Hippocampal formation (tissue), 2 donors: ENCODE data around the gene CARD8.
"Not testable (repeated sequence)": the region's sequence is repeated elsewhere in the genome, so short reads cannot be mapped to it uniquely, and the experiment has no call there.

Experiments
- DNase-seq, 2 donors: peaks; one replicate each; lab custom pipeline; 2025; lab: John Stamatoyannopoulos, UW

Gene CARD8

DNA sequence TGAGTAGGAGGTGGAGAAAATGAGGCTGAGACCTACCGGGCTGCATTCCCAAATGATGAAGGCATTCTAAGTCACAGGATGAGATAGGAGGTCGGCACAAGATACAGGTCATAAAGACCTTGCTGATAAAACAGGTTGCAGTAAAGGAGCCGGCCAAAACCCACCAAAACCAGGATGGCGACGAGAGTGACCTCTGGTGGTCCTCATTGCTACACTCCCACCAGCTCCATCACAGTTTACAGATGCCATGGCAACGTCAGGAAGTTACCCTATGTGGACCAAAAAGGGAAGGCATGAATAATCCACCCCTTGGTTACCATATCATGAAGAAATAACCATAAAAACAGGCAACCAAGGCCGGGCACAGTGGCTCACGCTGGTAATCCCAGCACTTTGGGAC lies 9.6 kb upstream of the CARD8 start:
- DNase-seq = not testable (repeated sequence)

- not testable (repeated sequence) for DNase-seq
Measured at GRCh38 chr19:48260359-48260714, 4.6 kb upstream of the CARD8 start.

DNA sequence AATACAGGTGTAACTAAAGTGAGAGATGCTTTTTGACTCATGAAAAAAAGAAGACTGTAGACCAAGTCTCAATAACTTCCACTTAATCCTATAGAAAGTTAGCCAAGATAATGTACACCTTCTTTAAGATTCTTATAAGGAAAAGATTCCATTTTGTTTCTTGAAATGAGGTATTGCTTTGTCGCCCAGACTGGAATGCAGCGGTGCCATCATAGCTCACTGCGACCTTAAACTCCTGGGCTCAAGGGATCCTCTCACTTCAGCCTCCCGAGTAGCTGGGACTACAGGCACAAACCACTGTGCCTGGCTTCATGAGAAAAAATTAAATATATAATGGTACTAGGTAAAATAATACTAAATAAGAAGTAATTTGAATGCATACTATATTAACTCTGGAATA lies 3.3 kb upstream of the CARD8 start:
- DNase-seq = not testable (repeated sequence)

DNA sequence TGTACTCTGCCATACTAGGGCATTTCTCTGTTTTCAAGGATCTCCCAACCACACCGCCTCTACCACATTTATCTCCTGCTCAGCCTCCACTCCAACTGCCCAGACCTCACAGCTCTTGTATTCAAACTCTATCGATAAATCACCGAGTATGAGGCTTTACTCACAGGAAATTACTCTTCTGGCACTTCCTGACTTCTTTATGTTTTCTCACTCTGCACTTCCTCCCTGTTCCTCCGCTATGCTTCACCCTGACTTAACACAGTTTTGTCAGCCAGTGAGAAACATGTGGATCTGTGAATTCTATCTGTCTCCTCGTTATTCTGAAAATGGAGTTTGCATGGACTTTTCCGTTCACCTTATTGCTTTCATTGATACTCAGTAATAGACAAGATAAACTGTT lies 2.6 kb upstream of the CARD8 start:
- DNase-seq = no peak

GRCh38 chr19:48254529-48254970 lies 1.2 kb downstream of the CARD8 start:
- DNase-seq = no peak

GRCh38 chr19:48253999-48254398 lies 1.7 kb downstream of the CARD8 start:
- no peak for DNase-seq

DNA sequence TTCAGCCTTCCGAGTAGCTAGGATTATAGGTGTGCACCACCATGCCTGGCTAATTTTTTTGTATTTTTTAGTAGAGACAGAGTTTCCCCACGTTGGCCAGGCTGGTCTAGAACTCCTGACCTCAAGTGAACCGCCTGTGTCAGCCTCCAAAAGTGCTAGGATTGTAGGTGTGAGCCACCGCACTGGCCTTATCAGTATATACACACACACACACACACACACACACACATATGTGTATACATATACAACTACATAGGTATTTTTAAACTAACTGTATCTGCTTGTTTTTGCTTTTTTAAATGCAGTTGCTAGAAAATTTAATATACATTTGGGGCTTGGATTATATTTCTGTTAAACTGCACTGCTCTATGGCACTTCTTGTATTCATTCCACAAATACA lies 3.1 kb downstream of the CARD8 start:
- no peak for DNase-seq

DNA sequence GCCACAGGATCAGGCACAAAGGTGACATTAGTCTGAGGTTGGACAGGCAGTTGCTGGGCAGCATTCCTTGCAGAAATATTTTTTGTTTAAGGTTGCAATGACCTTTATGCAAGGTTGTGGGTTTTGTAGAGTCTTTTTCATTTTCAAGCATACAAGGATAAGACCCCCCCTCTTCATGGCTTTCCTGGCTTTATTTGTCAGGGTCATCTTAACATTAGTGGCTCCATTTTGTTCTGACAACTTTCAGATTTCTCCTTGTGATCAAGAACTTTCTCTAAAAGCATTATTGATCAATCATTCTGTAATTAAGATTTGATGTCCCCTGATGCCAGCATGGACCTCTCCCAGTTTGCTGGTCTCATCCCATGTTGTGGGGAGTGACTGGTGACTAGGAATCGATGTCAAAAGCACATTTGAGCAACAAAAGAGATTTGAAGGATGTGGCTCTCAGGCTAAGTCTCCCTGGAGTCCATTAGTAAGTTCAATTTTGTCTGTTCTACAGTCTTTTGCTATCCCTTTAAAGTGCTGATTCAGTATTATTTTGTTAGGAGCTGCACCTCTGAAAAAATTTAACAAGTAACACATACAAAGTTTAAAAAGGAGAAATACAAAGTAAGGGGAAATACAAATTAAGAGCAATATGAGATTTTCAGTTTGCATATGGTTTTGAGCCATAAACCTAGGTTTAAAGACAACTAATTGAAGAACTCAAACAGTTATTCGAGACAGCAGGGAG lies 5.3 kb downstream of the CARD8 start:
- no peak for DNase-seq

DNA sequence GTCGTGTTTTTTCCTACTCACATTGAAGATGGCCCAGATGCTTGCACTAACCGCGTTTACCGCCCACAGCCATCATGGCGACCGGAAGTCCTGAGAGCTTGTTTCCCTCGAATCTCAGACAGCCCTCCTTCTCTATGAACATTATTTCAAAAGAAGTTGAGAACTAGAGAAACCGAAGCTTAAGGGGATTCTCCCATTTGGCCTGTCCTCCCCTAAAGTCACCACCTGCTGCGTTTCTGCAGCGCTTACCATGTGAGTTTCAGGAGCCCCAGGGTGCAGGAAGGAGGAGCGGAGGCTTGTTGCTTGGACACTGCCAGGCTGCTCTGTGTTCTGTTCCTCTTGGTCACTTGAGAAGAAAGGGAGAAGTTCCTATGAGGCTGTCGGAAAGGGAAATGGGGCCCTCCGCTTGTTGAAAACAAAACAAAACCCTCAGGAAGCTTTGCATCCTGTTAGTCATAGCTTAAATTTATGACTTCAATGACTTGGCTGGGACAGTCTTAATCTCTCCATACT lies 6.2 kb downstream of the CARD8 start:
- DNase-seq = peak in 1 of 2 donors; percentile 4

- DNase-seq = no peak
Measured at GRCh38 chr19:48248081-48248833, 7.5 kb downstream of the CARD8 start.

GRCh38 chr19:48247212-48247611 lies 8.5 kb downstream of the CARD8 start:
- no peak for DNase-seq

DNA sequence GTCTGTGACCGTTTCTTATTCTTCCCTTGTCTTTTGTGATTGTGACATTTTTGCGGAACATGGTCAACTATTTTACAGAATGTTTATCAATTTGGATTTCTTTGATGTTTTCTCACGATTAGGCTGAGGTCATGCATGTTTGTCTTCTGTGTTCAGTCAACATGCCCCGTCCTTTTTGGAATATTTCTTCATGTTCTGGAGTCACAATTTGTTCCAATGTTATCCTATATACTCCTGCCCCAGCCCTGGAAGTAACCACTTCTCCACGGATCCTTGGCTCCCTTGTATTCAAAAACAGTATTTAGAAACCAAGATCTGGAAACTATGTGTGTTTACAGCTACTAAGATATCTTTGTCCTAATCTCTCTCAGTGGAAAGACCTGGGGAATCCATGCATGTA lies 9.6 kb downstream of the CARD8 start:
- no peak for DNase-seq

GRCh38 chr19:48244281-48244680 lies 11.4 kb downstream of the CARD8 start:
- DNase-seq = no peak

DNA sequence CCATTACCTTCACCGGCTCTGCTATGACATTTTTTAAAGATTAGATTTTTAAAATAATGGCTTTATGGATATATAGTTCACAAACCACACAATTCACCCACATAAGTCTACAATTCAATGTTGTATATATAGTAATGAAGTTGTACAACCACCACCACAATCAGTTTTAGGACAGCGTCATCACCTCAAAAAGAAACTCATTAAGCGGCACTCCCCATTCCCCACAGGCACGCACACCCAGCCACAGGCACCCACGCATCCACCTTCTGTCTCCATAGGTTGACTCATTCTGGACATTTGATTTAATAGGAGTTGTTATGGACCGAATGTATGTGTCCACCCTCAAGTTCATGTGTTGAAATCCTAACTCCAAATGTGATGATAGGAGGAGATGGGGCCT lies 13.9 kb downstream of the CARD8 start:
- not testable (repeated sequence) for DNase-seq

DNA sequence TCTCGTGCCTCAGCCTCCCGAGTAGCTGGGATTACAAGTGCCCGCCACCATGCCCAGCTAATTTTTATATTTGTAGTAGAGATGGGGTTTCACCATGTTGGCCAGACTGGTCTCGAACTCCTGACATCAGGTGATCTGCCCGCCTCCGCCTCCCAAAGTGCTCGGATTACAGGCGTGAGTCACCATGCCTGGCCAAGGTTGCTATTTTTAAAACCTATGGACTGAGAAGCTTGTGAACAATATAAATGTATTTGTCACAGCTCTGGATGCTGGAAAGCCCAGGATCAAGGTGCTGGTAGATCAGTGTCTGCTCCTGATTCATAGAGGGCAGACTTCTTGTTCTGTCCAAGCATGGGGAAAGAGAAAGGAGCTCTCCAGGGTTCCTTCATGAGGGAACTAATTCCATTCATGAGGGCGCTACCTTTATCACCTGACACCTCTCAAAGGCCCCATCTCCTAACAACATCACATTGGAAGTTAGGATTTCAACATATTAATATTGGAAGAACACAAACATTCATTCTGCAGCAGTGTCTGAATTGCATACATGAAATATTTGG lies 16.1 kb downstream of the CARD8 start:
- DNase-seq = no peak

GRCh38 chr19:48239120-48239519 lies 16.6 kb downstream of the CARD8 start:
- DNase-seq = no peak

DNA sequence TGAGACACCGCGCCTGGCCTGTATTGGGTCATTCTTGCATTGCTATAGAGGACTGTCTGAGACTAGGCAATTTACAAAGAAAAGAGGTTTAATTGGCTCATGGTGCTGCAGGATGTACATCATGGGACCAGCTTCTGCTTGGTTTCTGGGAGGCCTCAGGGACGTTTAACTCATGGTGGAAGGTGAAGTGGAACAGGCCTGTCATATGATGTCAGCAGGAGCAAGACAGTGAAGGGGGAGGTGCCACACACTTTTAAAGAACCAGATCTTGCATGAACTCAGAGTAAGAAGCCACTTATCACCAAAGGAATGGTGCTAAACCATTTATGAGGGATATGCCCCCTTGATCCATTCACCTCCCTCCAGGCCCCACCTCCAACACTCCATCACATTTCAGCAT lies 18.7 kb downstream of the CARD8 start:
- DNase-seq = no peak

- no peak for DNase-seq
Measured at GRCh38 chr19:48230555-48231129, 25.1 kb downstream of the CARD8 start.

- no peak for DNase-seq
Measured at GRCh38 chr19:48221628-48222027, 34.1 kb downstream of the CARD8 start.

DNA sequence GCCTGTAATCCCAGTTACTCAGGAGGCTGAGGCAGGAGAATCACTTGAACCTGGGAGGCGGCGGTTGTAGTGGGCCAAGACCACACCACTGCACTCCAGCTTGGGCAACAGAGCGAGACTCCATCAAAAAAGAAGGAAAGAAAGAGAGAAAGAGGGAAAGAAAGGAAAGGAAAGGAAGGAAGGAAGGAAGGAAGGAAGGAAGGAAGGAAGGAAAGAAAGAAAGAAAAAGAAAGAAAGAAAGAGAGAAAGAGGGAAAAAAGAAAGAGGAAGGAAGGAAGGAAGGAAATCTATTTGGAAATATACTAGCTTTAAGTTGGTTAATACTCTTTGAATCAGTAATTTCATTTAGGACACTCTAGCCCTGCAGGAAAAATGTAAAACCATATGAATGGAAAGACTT lies 34.9 kb downstream of the CARD8 start:
- DNase-seq = not testable (repeated sequence)

- DNase-seq = no peak
Measured at GRCh38 chr19:48218997-48219396, 36.7 kb downstream of the CARD8 start.

- DNase-seq = no peak
Measured at GRCh38 chr19:48216933-48217332, 38.8 kb downstream of the CARD8 start.

DNA sequence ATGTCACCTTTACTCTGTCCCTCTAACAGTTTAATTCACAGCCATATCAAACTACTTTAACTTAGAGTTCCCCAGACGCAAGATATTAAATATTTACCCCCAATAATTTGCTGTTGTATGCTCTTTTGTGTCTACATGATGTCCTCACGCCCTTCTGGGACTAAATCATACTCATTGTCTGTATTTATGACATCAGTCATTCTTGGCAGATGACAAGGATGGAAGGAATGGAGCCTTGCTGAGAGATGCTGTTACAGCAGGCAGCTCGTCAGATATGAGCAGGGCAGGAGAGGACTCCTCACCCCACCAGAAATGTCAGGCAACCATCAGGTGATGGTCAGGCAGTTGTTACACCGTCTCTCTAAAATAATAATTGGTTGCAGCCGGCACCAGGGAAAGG lies 41.8 kb downstream of the CARD8 start:
- no peak for DNase-seq
